ENCODE measurements around the gene CCL22.
"Not testable (repeated sequence)": the region's sequence is repeated elsewhere in the genome, so short reads cannot be mapped to it uniquely, and the experiment has no call there.

CCL22 gene

GRCh38 chr16:57331355-57331754 is 27.2 kb upstream of the CCL22 start:
- Histone ChIP-seq H3K9ac (ENCODE audit: low read depth, low read length) (no peak overlapping the region), H3K9me3 (replicated peaks; ENCODE audit: low read length) (no peaks in the 10 kb centered on the region), H3K27me3 (ENCODE audit: control insufficient read depth, insufficient read depth, low read length) (peaks cover 35% of the 10 kb centered on the region)

DNA sequence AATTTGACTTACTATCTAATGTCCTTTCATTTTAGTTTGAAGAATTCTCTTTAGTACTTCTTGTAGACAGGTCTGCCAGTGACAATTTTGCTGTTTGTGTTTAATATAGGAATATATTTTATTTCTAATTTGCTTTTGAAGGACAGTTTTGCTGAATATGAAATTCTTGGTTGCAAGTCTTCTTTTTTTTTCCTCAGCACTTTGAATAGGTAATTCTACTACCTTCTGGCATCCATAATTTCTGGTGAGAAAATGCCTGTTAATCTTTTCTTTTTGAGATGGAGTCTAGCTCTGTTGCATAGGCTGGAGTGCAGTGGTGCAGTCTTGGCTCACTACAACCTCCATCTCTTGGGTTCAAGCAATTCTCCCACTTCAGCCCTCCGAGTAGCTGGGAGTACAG is 25.2 kb upstream of the CCL22 start:
- H3K36me3 ChIP-seq (ENCODE audit: insufficient read depth, low read length) = no peaks in the 10 kb centered on the region
- no peaks in the 10 kb centered on the region for H3K9me3 ChIP-seq (replicated peaks; ENCODE audit: low read length)
- no peak overlapping the region for H3K4me2 ChIP-seq (ENCODE audit: low read length)
- no peak overlapping the region for H3K9ac ChIP-seq (ENCODE audit: low read depth, low read length)
- H3K27me3 ChIP-seq (ENCODE audit: control insufficient read depth, insufficient read depth, low read length) = peaks cover 41% of the 10 kb centered on the region
- no peaks in the 10 kb centered on the region for H3K4me1 ChIP-seq (ENCODE audit: control insufficient read depth, insufficient read depth, low read length)
- no peak overlapping the region for H3K4me3 ChIP-seq (ENCODE audit: low read length)

More at GRCh38 chr16:57331355-57331754, 27.2 kb upstream of the CCL22 start:
- Histone ChIP-seq H3K4me3 (ENCODE audit: low read length) (no peak overlapping the region), H3K36me3 (ENCODE audit: insufficient read depth, low read length) (no peaks in the 10 kb centered on the region), H3K4me2 (ENCODE audit: low read length) (no peak overlapping the region), H3K4me1 (ENCODE audit: control insufficient read depth, insufficient read depth, low read length) (no peaks in the 10 kb centered on the region)

DNA sequence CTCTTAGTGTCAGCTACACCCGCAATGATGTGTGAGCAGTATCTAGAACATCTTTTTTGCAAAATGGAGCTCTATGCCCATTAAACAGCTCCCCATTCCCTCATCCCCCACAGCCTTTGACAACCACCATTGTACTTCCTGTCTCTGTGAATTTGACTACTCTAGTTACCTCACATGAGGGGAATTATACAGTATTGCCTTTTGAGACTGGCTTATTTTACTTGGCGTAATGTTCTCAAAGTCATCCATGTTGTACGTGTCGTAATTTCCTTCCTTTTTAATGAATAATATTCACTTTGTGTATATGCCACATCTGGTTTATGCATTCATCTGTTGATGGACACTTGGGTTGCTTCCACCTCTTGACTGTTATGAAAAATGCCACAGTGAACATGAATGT is 23.2 kb upstream of the CCL22 start:
- Histone ChIP-seq H3K9me3 (replicated peaks; ENCODE audit: low read length) (no peaks in the 10 kb centered on the region), H3K36me3 (ENCODE audit: insufficient read depth, low read length) (no peaks in the 10 kb centered on the region), H3K4me2 (ENCODE audit: low read length) (no peak overlapping the region), H3K4me3 (ENCODE audit: low read length) (no peak overlapping the region), H3K27me3 (ENCODE audit: control insufficient read depth, insufficient read depth, low read length) (peaks cover 45% of the 10 kb centered on the region), H3K4me1 (ENCODE audit: control insufficient read depth, insufficient read depth, low read length) (no peaks in the 10 kb centered on the region), H3K9ac (ENCODE audit: low read depth, low read length) (no peak overlapping the region)

DNA sequence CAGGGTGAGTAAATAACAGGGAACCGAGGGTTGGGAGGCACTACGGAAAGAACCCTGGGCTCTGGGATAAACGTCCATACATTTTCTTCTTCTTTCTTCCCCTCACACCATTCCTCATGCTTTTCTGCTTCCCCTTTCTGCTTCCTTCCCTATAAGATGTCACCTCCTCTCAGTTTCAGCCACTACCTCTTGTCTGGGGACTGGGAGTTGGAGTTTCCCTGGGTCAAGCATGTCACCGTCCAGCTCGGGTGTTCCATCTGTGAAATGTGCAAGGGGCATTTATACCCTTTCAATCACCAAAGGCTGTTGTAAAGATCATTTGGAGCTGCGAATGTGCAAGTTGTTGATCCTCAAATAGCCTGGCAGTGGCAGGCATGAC is 17.5 kb upstream of the CCL22 start:
- Histone ChIP-seq H3K27me3 (ENCODE audit: control insufficient read depth, insufficient read depth, low read length) (peaks cover 32% of the 10 kb centered on the region), H3K36me3 (ENCODE audit: insufficient read depth, low read length) (no peaks in the 10 kb centered on the region), H3K9me3 (replicated peaks; ENCODE audit: low read length) (no peaks in the 10 kb centered on the region), H3K4me1 (ENCODE audit: control insufficient read depth, insufficient read depth, low read length) (peaks cover 4% of the 10 kb centered on the region), H3K4me3 (ENCODE audit: low read length) (no peak overlapping the region), H3K4me2 (ENCODE audit: low read length) (no peak overlapping the region), H3K9ac (ENCODE audit: low read depth, low read length) (no peak overlapping the region)

DNA sequence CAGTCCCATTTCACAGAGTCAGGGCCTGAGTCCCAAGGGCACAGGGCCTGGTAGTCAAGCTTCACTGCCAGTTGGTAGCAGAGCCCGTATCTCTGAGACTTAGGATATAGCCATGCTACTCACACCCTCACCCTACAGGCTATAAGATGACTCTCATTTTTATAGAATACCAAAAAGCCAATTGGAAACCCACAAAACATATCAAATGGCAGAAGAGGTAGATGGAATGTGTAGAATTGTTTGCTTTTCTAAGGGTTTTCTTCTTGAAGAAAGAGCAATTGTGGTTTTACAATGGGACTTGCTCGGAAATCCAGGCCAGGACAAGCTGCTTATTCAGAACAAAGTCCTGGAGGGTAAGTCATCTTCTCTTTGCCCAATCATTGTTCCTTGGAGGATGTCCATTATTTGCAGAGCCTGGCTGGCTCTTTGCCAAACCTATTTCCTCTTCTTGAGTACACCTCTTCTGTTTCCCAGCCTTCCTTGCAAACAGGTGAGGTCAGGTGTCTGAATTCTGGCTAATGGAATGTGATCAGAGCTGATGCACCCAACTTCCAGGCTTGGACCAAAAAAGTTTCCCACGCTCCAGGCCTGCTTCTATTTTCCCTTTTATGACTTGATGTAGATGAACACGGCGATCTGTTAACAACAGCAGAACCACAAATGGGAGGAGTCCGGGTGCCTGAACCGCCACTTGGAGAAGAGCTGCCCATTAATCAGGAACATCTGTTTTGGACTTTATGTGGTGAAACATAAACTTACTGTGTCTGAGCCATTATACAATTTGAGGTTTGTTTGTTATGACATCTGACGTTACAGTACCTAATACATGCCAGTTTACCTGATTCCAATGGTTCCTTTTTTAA is 16.9 kb upstream of the CCL22 start:
- H3K9me3 ChIP-seq (replicated peaks; ENCODE audit: low read length) = no peaks in the 10 kb centered on the region
- no peak overlapping the region for H3K9ac ChIP-seq (ENCODE audit: low read depth, low read length)
- H3K4me2 ChIP-seq (ENCODE audit: low read length) = peak overlapping the region; percentile 20
- H3K4me3 ChIP-seq (ENCODE audit: low read length) = no peak overlapping the region
- H3K4me1 ChIP-seq (ENCODE audit: control insufficient read depth, insufficient read depth, low read length) = peaks cover 4% of the 10 kb centered on the region
- H3K36me3 ChIP-seq (ENCODE audit: insufficient read depth, low read length) = no peaks in the 10 kb centered on the region
- H3K27me3 ChIP-seq (ENCODE audit: control insufficient read depth, insufficient read depth, low read length) = peaks cover 37% of the 10 kb centered on the region

- not testable (repeated sequence) for H3K4me1 ChIP-seq (ENCODE audit: control insufficient read depth, insufficient read depth, low read length); H3K36me3 ChIP-seq (ENCODE audit: insufficient read depth, low read length); H3K9ac ChIP-seq (ENCODE audit: low read depth, low read length)
Measured at GRCh38 chr16:57342606-57343005, 16.0 kb upstream of the CCL22 start.

GRCh38 chr16:57343221-57343620 is 15.4 kb upstream of the CCL22 start:
- Histone ChIP-seq H3K9ac (ENCODE audit: low read depth, low read length) (no peak overlapping the region), H3K36me3 (ENCODE audit: insufficient read depth, low read length) (no peaks in the 10 kb centered on the region), H3K9me3 (replicated peaks; ENCODE audit: low read length) (no peaks in the 10 kb centered on the region), H3K4me2 (ENCODE audit: low read length) (no peak overlapping the region), H3K4me3 (ENCODE audit: low read length) (no peak overlapping the region), H3K27me3 (ENCODE audit: control insufficient read depth, insufficient read depth, low read length) (peaks cover 46% of the 10 kb centered on the region), H3K4me1 (ENCODE audit: control insufficient read depth, insufficient read depth, low read length) (peaks cover 4% of the 10 kb centered on the region)

More at GRCh38 chr16:57342606-57343005, 16.0 kb upstream of the CCL22 start:
- H3K27me3 ChIP-seq (ENCODE audit: control insufficient read depth, insufficient read depth, low read length) = peaks cover 46% of the 10 kb centered on the region
- not testable (repeated sequence) for H3K4me2 ChIP-seq (ENCODE audit: low read length); H3K4me3 ChIP-seq (ENCODE audit: low read length); H3K9me3 ChIP-seq (replicated peaks; ENCODE audit: low read length)

DNA sequence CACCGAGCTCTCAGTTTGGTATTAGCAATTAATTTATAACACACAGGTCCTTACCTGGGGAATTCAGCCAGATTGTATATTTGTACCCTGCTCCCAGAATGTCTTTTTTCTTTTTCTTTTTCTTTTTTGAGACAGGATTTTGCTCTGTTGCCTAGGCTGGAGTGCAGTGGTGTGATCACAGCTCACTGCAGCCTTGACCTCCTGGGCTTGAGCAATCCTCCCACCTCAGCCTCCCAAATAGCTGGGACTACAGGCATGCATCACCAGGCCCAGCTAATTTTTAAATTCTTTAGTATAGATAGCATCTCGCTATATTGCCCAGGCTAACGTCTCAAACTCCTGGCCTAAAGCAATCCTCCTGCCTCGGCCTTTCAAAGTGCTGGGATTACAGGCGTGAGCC is 14.5 kb upstream of the CCL22 start:
- H3K36me3 ChIP-seq (ENCODE audit: insufficient read depth, low read length); H3K4me2 ChIP-seq (ENCODE audit: low read length); H3K4me3 ChIP-seq (ENCODE audit: low read length); H3K9ac ChIP-seq (ENCODE audit: low read depth, low read length); H3K9me3 ChIP-seq (replicated peaks; ENCODE audit: low read length); H3K4me1 ChIP-seq (ENCODE audit: control insufficient read depth, insufficient read depth, low read length): not testable (repeated sequence)
- peaks cover 47% of the 10 kb centered on the region for H3K27me3 ChIP-seq (ENCODE audit: control insufficient read depth, insufficient read depth, low read length)

DNA sequence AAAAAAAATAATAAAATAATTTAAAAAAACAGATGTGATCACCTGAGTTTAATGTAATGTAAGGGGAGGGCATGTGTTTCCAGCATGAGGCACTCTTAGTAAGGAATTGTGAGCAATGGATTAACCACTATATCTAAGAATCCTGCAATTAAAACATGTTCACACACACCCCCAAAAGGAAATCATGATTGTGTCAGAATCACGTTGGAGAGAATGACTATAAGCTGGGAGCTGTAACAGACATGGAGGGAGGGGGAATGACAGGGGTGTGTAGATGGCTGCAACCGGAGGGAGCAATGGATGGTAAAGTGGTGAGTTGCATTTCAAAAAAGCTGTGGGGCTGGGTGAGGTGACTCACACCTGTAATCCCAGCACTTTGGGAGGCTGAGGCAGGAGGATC is 13.6 kb upstream of the CCL22 start:
- Histone ChIP-seq H3K27me3 (ENCODE audit: control insufficient read depth, insufficient read depth, low read length) (peaks cover 50% of the 10 kb centered on the region), H3K4me1 (ENCODE audit: control insufficient read depth, insufficient read depth, low read length) (peaks cover 4% of the 10 kb centered on the region), H3K4me3 (ENCODE audit: low read length) (no peak overlapping the region), H3K9ac (ENCODE audit: low read depth, low read length) (no peak overlapping the region), H3K36me3 (ENCODE audit: insufficient read depth, low read length) (no peaks in the 10 kb centered on the region), H3K9me3 (replicated peaks; ENCODE audit: low read length) (no peaks in the 10 kb centered on the region), H3K4me2 (ENCODE audit: low read length) (no peak overlapping the region)

DNA sequence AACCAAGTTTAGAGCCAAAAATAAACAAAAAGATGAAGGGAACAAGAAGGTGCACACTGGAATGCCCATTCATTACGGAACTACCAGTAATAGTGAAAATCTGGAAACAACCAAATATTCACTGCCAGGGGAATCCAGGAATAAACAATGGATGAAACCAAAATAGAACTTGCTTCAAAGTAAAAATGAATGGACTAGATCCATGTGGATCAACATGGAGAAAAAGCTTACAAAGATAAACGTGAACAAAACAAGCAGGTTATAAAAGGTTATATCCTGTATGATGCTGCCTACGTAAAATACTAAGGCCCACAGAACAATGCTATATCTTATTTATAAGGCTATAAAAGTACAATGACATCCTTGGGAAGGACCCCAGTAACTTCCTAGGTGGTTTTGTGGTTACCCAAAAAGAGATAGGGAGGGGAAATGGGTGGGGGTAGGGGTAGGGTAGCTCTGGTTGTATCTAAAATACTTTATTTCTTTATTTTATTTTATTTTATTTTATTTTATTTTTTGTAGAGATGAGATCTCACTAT is 12.8 kb upstream of the CCL22 start:
- Histone ChIP-seq H3K9ac (ENCODE audit: low read depth, low read length) (no peak overlapping the region), H3K4me3 (ENCODE audit: low read length) (no peak overlapping the region), H3K4me1 (ENCODE audit: control insufficient read depth, insufficient read depth, low read length) (peaks cover 4% of the 10 kb centered on the region), H3K9me3 (replicated peaks; ENCODE audit: low read length) (no peaks in the 10 kb centered on the region), H3K36me3 (ENCODE audit: insufficient read depth, low read length) (no peaks in the 10 kb centered on the region), H3K4me2 (ENCODE audit: low read length) (no peak overlapping the region), H3K27me3 (ENCODE audit: control insufficient read depth, insufficient read depth, low read length) (peaks cover 52% of the 10 kb centered on the region)

DNA sequence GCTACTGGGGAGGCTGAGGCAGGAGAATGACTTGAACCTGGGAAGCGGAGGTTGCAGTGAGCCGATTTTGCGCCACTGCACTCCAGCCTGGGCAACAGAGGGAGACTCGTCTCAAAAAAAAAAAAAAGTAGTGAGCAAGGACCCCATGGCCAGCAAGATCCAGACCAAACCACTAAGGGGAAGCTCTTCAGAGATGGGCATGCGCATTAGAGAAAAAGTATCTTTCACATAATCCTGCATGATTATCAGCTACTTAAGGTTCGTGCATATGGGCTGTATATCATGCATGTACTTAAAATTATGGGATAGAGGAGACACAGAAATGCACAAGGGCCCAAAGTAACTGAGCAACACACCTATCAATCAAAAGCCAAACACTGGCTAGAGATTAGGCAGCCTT is 10.7 kb upstream of the CCL22 start:
- Histone ChIP-seq H3K9ac (ENCODE audit: low read depth, low read length) (no peak overlapping the region), H3K9me3 (replicated peaks; ENCODE audit: low read length) (no peaks in the 10 kb centered on the region), H3K4me2 (ENCODE audit: low read length) (no peak overlapping the region), H3K4me1 (ENCODE audit: control insufficient read depth, insufficient read depth, low read length) (no peaks in the 10 kb centered on the region), H3K4me3 (ENCODE audit: low read length) (no peak overlapping the region), H3K36me3 (ENCODE audit: insufficient read depth, low read length) (no peaks in the 10 kb centered on the region), H3K27me3 (ENCODE audit: control insufficient read depth, insufficient read depth, low read length) (peaks cover 53% of the 10 kb centered on the region)

- Histone ChIP-seq H3K4me3 (ENCODE audit: low read length) (no peak overlapping the region), H3K36me3 (ENCODE audit: insufficient read depth, low read length) (no peaks in the 10 kb centered on the region), H3K9me3 (replicated peaks; ENCODE audit: low read length) (no peaks in the 10 kb centered on the region), H3K4me1 (ENCODE audit: control insufficient read depth, insufficient read depth, low read length) (no peaks in the 10 kb centered on the region), H3K27me3 (ENCODE audit: control insufficient read depth, insufficient read depth, low read length) (peaks cover 48% of the 10 kb centered on the region), H3K9ac (ENCODE audit: low read depth, low read length) (no peak overlapping the region), H3K4me2 (ENCODE audit: low read length) (no peak overlapping the region)
Measured at GRCh38 chr16:57348327-57348726, 10.3 kb upstream of the CCL22 start.

Data from skeletal muscle satellite cell (primary cell).